GM12801 (cell line): ENCODE data around the gene ARHGAP19.

ENCODE experiments used
- TF ChIP-seq, protein P1 (sequence below): IDR thresholded peaks from one replicate; pipeline ENCODE4 v1.5.1; 2011; ENCODE audit warnings: control low read depth; ENCODE audit not compliant: insufficient read length; ENCODE audit errors: extremely low read depth

Gene ARHGAP19

DNA sequence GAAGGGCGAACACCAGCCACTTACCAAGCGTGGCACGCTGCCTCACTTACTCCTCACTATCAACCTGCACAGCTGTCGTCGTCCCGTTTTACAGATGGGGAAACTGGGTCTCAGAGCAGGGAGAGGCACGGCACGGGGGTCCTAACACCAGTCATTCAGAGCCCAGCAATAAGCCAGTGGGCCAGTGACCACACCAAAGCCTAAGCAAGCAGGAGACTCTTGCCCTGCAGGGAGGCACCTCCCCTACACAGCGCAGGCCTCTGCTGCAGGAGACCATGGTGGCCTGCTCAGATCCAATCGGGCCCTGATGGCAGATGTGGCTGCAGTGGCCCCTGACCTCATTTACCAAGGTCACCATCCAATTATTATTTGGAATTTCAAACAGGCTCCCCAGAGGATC, 111.5 kb downstream of the ARHGAP19 start:
- TF ChIP-seq, protein P1, sequence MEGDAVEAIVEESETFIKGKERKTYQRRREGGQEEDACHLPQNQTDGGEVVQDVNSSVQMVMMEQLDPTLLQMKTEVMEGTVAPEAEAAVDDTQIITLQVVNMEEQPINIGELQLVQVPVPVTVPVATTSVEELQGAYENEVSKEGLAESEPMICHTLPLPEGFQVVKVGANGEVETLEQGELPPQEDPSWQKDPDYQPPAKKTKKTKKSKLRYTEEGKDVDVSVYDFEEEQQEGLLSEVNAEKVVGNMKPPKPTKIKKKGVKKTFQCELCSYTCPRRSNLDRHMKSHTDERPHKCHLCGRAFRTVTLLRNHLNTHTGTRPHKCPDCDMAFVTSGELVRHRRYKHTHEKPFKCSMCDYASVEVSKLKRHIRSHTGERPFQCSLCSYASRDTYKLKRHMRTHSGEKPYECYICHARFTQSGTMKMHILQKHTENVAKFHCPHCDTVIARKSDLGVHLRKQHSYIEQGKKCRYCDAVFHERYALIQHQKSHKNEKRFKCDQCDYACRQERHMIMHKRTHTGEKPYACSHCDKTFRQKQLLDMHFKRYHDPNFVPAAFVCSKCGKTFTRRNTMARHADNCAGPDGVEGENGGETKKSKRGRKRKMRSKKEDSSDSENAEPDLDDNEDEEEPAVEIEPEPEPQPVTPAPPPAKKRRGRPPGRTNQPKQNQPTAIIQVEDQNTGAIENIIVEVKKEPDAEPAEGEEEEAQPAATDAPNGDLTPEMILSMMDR, result no peak

DNA sequence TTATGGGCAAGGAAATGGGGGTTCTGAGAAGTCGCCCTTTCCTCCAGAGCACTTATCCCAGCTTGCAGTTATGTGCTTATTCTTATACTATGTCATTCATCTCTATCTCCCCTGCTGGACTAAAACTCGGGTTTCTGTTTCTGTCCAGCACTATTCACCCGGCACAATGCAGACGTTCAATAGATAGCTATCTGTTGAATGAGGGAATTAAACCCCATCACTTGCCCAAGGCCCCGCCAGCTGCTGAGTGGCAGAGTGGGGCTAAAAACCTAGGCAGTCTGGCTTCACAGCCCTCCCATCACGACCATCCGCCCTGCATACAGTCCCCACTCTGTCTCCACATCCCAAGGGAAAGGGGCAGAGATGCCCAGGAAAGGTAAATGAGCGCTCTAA, 112.1 kb downstream of the ARHGAP19 start:
- TF ChIP-seq, protein P1, result no peak

DNA sequence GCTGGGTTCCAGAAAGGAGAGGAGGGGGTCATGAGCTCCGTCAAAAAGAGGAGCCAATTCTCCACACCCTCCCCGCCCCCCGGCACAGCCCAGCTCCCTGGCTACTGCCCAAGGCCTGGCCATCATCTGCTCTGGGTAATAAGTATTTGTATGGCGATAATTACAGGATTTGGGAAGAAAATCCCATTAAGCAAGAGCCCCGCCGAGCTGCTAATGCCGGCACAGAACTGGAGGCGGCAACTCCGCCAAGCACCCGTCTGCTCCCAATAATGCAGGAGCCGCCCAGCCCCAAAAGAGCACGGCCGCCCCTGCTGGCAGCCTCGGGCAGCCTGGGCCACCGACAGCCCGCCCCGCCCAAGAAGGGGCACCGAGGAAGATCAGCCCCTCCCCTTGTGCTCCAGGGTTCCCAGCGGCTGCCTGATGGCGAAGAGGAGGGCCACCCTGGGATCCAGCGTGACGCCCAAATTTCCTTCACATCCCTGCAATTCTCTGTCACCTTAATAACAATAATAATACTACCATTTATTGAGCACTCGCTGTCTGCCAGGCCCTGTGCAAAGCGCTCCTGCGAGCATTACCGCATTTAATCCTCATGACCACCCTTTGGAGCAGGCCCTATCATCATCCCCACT, 112.6 kb downstream of the ARHGAP19 start:
- TF ChIP-seq, protein P1, result no peak

DNA sequence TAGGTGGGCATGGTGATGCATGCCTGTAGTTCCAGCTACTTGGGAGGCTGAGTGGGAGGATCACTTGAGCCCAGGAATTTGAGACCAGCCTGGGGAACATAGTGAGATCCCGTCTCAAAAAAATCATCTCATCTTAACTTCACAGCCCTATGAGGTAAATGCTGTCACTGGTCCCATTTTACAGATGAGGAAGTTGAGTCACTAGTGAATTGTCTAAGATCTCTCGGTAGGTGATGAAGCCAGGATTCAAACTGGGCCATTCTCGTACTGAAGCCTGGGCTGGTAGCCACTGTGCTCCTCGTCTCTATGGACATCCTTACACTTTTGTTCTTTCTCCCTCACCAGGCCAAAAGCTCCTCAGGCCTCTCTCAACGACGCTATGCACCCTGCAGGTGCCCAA, 113.1 kb downstream of the ARHGAP19 start:
- TF ChIP-seq, protein P1, result no peak

DNA sequence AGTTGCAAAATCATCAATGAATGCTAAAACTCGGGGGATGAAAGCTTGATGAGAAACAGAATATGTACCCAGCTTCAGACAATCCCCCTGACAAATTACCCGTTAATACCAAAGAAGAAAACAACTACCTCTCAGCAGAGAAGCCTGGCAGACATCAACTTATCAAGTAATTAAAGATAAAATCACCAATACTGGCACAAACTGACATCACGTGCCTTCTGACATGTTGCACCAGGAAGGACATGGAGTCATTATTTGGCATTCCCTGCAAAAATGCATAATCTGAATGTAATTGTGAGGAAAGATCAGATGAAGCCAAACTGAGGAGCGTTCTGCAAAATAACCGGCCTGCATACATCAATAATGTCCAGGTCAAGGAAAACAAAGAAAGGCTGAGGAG, 114.4 kb downstream of the ARHGAP19 start:
- TF ChIP-seq, protein P1, result no peak

DNA sequence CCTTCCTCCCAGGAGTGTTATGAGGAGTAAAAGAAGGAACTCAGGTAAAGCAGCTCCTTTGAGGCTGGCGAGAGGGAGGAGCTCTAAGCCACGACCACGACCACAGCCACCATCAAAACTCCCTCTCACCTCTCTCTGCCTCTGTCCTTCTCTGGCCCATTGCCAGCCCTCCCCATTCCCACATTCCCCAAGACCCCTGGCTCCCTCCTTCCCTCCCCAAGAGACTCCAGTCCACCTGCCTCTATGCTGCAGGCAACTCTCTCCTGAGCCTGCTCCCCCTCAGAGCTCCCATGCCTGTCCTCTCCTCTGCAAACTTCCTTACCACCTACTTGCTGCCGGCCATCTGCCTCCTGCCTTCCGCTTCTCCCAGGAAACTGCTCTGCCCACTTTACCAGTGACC, 116.2 kb downstream of the ARHGAP19 start:
- TF ChIP-seq, protein P1, result no peak

DNA sequence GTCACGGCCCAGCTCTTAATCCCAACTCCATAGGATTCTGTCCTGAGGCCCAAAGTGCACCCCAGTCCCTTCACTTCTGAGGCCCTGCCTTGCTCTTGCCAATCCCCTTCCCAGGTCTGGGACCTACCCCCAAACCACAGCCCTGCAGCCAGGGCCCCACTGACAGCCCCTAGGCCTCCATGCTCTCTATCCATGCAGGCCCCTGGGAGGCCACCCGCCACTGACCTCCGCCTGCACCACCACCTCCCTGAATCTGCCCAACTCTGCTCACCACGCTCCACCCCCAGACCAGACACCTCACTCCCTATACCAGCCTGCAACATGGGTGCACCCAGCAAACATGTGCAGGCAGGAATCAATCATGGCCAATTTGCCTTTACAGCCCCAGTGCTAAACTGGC, 116.9 kb downstream of the ARHGAP19 start:
- TF ChIP-seq, protein P1, result no peak
